HG02973 (cell line): Measurements from ENCODE around the gene NHP2.
A peak's percentile ranks its signal among the peaks of the same experiment; 100 is the strongest.

Experiments used
- ATAC-seq: cut with Tn5 transposase; IDR thresholded peaks from one replicate; pipeline ENCODE4 v1.9.1; 2021; ENCODE audit warnings: moderate library complexity; ENCODE audit not compliant: unreplicated experiment

Gene NHP2

DNA sequence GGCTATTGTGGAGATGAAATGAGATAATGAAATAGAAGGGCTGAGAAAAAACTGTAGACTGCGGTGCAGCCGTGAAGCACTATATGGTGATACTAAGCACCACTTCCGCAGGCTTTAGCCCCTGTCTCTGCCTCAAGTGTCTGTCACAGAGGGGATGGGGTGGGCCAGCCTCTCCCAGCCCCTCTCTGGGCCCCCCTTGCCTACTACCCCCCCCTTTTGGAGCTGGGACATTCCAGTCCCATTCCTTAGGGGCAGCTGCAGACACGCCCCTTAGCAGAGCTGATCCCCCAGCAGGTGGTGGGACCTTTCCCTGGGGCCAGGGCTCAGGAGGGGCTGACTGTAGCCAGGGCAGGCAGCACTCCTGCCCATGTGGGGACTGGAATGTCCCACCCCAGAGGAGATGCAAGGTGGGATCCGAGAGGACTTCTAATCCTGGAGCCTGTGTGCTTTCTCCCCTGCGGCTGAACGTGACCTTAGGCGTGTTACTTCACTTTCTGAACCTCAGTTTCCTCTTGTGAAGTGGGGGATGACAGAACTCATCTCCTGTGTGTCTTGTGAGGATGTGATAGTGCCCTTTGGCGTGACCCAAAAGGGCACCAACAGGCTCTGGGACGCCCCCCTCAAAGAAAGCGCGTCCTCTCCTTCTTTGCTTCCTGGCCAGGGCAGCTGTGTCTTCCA is 38.4 kb downstream of the NHP2 start:
- ATAC-seq: no peak

GRCh38 chr5:178114325-178115135 is 39.2 kb downstream of the NHP2 start:
- ATAC-seq: no peak

DNA sequence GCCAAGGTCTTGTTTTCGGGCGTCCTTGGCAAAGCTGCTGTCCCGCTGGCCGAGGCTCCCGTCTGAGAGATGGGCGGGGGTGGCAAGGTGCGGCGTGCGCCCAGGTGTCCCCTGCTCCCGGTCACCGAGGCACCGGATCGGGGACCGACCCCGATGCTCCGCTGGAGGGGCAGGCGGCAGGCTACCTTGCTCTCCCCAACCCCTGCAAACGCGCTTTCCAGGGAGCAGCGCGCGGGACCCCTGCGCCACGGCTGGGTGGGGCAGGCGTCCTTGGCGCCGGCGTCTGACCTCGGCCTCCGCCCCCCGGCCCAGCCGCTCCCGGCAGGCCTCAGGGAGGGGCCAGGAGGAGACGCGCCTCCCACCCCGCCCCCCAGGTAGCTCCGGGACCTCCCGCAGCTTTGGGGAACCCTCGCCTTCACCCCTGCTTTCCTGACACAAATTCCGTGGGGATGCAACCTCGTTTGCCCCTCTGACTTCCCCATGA is 39.8 kb downstream of the NHP2 start:
- ATAC-seq: no peak

DNA sequence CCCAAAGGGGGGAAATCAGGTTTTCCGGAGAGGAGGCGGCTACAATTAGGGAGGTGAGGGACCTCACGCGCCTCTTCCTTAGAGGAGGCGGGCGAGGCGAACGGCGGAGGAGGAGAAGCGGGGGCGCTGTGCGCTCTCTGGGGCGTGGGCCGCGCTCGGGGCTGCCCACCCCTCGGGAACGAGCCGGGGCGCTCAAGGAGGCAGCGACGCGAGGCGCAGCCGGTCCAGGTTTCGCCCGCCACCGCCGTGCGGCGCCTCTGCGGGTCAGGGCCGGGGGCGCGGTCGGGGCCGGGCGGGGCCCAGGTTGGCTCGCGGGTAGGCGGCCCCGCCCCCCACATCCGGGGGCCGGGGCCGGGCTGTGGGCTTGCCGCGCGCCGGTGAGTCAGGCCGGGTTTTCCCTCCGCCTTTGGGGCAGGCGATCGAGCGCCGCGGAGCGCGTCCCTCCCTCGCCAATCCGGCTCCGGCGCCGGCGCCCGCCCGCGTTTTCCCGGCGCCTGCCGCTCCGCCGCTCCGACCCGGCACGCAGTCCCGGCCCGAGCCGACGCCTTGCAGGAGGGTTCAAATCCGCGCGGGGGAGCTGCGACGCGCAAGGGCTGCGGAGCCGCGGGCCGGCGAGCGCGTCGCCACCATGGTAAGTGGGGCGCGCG is 40.4 kb downstream of the NHP2 start, which contains the start of gene N4BP3:
TSS of gene N4BP3 (plus strand) at position 392 of the 647 bp plus-strand sequence. CDS start 6,052 bp downstream, outside the sequence.
- ATAC-seq: peak; percentile 54

GRCh38 chr5:178112545-178112944 is 41.1 kb downstream of the NHP2 start:
- ATAC-seq: no peak

GRCh38 chr5:178111925-178112324 is 41.8 kb downstream of the NHP2 start:
- no peak for ATAC-seq

DNA sequence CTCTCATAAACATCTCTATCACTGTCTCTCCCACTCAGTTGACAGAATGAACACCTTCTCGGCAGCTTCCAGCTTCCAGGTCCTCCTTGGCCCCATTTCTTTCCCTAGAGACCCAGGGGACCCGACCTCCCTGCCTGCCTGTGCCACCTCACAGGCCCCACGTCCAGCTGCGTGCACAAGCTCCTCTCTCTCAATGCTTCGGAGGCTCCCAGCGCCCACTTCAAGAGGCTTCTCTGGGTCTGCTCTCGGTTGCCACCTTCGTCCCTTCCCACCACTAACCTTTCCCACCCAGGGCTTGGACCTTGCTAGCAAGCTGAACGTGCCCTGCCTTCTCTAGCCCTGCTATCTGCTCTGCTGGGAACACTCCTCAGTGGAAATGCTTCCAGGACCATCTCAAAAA is 43.2 kb downstream of the NHP2 start:
- no peak for ATAC-seq

DNA sequence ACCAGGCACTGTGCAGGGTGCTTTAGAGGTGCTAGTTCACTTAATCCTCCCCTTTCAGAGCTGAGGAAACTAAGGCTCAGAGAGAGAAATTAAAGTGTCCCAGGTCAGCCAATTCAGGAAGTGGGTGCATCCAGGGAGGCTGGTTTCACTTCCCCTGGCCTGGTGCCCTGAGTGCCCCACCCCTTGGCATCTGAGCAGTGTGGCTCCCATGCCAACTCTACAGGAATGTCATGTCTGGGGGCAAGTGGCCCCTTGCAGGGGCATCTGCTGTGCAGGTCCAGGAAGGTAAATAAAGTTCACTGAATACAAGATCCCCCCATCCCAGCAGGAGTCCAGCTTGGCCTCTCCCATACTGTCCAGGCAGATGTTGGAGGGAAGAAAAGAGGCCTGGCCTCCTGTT is 44.7 kb downstream of the NHP2 start:
- no peak for ATAC-seq

DNA sequence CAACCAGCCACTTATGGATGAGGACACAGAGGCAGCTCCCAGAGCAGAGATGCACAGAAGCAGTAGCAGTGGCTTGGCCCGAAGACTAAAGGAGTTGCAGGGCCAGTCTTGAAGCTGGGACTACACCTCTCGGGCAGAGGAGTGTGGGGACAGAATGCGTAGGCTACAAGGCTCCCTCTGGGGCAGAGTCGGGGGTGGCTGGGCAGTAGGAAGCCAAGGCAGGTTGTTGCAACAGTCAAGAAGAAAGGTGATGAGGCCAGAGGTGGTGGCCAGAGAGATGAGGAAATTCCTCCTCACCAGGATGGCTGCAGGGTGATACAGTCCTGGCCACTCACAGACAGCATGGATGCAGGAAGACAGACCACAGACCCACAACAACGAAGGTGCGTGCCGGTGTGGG is 45.2 kb downstream of the NHP2 start:
- ATAC-seq: no peak

DNA sequence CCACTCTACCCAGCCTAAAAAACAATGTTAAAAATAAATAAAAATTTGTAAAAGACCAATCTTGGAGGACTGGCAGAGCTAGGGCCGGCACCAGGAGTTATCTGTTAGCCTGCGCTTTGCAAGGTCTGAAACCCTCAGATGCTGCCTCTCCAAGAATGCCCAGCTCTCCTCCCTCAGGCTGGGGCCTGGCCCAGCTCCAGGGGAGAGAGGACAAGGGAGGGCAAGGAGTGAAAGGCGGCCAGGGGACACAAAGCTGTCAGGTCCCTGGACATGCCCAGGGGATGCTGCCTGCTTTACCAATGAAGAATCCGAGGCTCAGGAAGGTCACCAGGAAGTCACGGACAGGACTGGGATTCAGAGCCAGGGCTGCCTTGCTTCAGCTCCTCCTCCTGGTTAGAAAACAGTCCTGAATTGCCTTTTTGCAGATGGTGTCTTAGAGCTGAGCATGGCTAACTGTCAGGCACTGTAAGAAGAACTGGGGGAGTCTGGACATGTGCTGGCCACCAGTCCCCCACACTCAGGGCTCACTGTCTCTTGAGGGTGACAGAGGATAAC is 45.9 kb downstream of the NHP2 start:
- ATAC-seq: no peak

DNA sequence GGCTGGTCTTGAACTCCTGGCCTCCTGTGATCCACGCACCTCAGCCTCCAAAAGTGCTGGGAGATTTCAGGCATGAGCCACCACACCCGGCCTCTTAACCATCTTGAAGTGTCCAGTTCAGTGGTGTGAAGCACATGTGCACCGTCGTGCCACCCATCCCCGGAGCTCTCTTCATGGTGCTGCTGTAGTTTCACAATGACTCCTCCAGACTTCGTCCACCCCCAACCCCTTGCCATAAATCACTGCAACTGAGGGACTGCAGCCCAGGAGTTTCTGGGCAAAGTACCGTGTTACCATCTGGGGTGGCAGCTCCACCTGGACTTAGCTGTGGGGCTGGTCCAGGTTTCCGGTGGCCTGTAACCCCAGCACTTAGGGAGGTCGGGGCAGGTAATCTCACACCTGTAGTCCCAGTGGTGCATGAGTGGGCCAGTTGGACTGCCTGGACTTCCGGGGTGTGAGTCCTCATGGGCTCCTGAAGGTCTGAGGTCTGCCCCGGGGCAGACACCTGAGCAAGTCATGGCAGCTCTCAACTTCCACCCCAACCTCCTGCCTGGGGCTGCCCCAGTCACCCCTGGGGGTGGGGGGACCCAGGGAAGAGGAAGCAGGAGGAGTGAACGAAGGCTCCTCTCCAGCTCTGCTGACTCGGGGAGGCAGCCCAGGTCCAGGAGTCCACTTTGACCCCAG is 47.0 kb downstream of the NHP2 start:
- ATAC-seq: no peak

DNA sequence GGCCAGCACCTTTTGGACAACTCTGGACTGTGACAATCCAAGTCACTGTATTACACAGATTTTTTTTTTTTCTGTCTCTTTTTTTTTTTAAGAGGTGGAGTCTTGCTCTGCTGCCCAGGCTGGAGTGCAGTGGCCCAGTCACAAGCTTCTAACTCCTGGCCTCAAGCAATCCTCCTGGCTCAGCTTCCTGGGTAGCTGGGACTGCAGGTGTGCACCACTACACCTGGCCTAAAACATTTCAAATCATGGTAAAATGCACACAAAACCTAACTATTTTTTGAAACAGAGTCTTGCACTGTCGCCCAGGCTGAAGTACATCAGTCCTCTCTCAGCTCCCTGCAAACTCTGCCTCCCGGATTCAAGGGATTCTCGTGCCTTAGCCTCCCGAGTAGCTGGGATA is 47.6 kb downstream of the NHP2 start:
- ATAC-seq: no peak

- no peak for ATAC-seq
These were observed 49.2 kb downstream of the NHP2 start for GRCh38 chr5:178104492-178104891.

DNA sequence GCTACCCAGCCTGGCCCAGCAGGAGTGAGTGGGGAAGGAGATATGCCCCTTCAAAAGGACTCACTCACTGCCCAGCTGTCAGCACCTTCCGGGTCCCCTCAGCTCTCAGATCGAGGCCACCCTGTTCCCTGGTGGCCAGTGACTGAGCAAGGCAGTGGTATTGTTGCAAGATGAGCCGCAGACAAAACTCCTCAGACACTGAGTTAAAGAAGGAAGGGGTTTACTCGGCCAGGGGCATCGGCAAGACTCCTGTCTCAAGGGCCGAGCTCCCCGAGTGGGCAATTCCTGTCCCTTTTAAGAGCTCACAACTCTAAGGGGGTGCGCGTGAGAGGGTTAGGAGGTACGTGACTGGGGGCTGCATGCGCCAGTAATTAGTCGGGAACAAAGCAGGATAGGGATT is 50.1 kb downstream of the NHP2 start:
- no peak for ATAC-seq
